Measurements from ENCODE around the gene ANTXR2.

The ANTXR2 gene

DNA sequence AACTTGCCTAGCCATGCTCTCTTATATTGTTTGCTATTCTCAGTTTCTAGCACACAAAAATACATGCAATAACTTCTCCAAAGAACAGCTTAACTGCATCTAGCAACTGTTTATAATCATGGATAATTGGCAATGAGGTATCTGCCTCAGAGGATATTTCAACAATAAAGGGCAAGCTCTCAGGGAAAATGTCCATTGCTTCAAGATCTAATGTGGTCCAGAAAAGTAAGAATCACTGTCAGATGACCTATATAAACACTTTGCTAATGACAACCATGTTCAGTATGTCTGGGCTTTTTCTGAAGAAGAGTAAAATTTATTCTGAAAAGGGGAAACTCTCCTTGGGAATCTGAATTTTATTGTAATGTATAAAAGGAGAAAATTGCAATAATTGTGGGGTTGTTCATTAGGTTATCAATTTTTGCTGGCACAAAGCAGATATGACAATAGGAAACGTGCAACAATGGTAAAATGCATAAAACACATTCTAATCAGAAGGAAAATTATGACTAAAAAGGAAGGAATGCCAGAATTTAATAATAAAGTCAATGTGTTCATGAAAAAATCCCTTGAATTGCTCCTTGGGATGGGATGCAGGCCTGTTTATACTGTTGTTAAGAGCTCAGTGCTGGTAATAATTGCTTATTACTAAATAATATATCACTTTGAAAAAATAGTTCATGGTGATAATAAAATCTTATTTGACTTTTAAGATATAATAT lies 90.3 kb downstream of the ANTXR2 start:
- TF ChIP-seq SIN3A (IDR thresholded peaks at IDR 0.05; ENCODE audit: borderline replicate concordance, insufficient read depth, low read length) (no peak), TAF1 (IDR thresholded peaks at IDR 0.05; ENCODE audit: borderline replicate concordance, insufficient read depth, low read length) (no peak), FOXP2 (optimal IDR thresholded peaks at IDR 0.05; ENCODE audit: borderline replicate concordance, extremely low read depth, extremely low read length, insufficient read depth) (no peak), POLR2AphosphoS5 (IDR thresholded peaks at IDR 0.05; ENCODE audit: low read depth, low read length) (no peak)
- TF ChIP-seq, protein P1, sequence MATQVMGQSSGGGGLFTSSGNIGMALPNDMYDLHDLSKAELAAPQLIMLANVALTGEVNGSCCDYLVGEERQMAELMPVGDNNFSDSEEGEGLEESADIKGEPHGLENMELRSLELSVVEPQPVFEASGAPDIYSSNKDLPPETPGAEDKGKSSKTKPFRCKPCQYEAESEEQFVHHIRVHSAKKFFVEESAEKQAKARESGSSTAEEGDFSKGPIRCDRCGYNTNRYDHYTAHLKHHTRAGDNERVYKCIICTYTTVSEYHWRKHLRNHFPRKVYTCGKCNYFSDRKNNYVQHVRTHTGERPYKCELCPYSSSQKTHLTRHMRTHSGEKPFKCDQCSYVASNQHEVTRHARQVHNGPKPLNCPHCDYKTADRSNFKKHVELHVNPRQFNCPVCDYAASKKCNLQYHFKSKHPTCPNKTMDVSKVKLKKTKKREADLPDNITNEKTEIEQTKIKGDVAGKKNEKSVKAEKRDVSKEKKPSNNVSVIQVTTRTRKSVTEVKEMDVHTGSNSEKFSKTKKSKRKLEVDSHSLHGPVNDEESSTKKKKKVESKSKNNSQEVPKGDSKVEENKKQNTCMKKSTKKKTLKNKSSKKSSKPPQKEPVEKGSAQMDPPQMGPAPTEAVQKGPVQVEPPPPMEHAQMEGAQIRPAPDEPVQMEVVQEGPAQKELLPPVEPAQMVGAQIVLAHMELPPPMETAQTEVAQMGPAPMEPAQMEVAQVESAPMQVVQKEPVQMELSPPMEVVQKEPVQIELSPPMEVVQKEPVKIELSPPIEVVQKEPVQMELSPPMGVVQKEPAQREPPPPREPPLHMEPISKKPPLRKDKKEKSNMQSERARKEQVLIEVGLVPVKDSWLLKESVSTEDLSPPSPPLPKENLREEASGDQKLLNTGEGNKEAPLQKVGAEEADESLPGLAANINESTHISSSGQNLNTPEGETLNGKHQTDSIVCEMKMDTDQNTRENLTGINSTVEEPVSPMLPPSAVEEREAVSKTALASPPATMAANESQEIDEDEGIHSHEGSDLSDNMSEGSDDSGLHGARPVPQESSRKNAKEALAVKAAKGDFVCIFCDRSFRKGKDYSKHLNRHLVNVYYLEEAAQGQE (IDR thresholded peaks at IDR 0.05; ENCODE audit: insufficient read depth in 1 of 2, low read depth in 2 of 2, low read length in 2 of 2): no peak

DNA sequence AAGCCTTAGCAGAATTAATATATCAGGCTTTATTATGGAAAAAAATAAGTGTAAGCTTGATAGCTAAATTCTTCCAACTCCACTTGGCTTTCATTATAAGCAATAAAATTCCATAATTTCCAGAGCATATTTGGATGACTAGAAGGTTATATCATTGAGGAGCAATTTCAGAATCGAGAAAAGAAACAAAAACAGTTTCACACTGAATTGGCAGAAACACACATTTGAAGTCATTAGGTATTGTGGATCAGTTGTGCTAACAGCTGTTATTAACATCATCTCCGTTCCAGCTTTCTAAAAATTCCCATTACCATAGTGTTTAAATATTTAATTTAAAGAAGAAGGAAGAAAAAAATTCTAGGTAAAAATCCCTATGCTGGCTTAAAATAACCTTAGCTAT lies 92.6 kb downstream of the ANTXR2 start:
- TF ChIP-seq SIN3A (IDR thresholded peaks at IDR 0.05; ENCODE audit: borderline replicate concordance, insufficient read depth, low read length): no peak
- TF ChIP-seq TAF1 (IDR thresholded peaks at IDR 0.05; ENCODE audit: borderline replicate concordance, insufficient read depth, low read length): no peak
- TF ChIP-seq FOXP2 (optimal IDR thresholded peaks at IDR 0.05; ENCODE audit: borderline replicate concordance, extremely low read depth, extremely low read length, insufficient read depth): no peak
- TF ChIP-seq POLR2AphosphoS5 (IDR thresholded peaks at IDR 0.05; ENCODE audit: low read depth, low read length): no peak
- TF ChIP-seq, protein P1 (IDR thresholded peaks at IDR 0.05; ENCODE audit: insufficient read depth in 1 of 2, low read depth in 2 of 2, low read length in 2 of 2): no peak

GRCh38 chr4:79979785-79980437 lies 93.1 kb downstream of the ANTXR2 start:
- no peak for TF ChIP-seq FOXP2 (optimal IDR thresholded peaks at IDR 0.05; ENCODE audit: borderline replicate concordance, extremely low read depth, extremely low read length, insufficient read depth)
- TF ChIP-seq TAF1 (IDR thresholded peaks at IDR 0.05; ENCODE audit: borderline replicate concordance, insufficient read depth, low read length): no peak

DNA sequence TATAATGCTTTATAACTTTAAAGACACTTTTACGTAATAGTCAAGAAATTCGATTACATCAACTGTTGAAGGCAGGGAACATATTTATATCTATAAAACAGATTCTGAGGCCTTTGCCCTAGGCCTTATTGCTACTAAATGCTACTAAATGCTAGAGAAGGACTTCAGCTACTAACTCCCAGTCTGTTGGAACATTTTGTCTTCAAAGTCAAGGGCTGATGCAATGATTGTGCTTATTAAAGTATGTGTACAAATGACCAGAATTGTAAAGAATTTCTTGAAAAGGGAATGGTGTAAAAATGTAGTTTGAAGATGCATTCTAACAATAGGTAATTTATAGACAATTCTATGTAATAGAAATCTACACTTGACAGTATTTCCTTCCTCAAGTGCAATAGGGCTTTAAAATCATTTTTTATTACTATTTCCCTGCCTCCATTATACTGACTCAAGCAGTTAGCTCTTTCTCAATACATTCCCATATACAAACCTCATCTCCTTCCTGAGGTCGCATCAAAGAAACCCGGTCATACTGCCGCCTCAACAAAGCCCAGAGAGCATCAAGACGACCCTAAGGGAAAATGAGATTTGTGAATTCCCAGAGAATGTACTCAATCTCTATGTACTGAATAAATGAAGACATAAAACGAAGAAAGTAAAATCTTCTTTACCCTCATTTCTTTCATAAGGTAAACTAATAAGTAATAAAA lies 95.7 kb downstream of the ANTXR2 start:
- TF ChIP-seq, protein P1 (IDR thresholded peaks at IDR 0.05; ENCODE audit: insufficient read depth in 1 of 2, low read depth in 2 of 2, low read length in 2 of 2): no peak
- TF ChIP-seq FOXP2 (optimal IDR thresholded peaks at IDR 0.05; ENCODE audit: borderline replicate concordance, extremely low read depth, extremely low read length, insufficient read depth) (no peak), SIN3A (IDR thresholded peaks at IDR 0.05; ENCODE audit: borderline replicate concordance, insufficient read depth, low read length) (no peak), TAF1 (IDR thresholded peaks at IDR 0.05; ENCODE audit: borderline replicate concordance, insufficient read depth, low read length) (no peak), POLR2AphosphoS5 (IDR thresholded peaks at IDR 0.05; ENCODE audit: low read depth, low read length) (no peak)

GRCh38 chr4:79964400-79965211 lies 108.4 kb downstream of the ANTXR2 start:
- no peak for TF ChIP-seq SIN3A (IDR thresholded peaks at IDR 0.05; ENCODE audit: borderline replicate concordance, insufficient read depth, low read length)
- no peak for TF ChIP-seq TAF1 (IDR thresholded peaks at IDR 0.05; ENCODE audit: borderline replicate concordance, insufficient read depth, low read length)
- no peak for TF ChIP-seq POLR2AphosphoS5 (IDR thresholded peaks at IDR 0.05; ENCODE audit: low read depth, low read length)

Measured in PFSK-1 (cell line).